Measurements from ENCODE around the gene TRIM49C.
"Not testable (repeated sequence)": the region's sequence is repeated elsewhere in the genome, so short reads cannot be mapped to it uniquely, and the experiment has no call there.

Gene TRIM49C

DNA sequence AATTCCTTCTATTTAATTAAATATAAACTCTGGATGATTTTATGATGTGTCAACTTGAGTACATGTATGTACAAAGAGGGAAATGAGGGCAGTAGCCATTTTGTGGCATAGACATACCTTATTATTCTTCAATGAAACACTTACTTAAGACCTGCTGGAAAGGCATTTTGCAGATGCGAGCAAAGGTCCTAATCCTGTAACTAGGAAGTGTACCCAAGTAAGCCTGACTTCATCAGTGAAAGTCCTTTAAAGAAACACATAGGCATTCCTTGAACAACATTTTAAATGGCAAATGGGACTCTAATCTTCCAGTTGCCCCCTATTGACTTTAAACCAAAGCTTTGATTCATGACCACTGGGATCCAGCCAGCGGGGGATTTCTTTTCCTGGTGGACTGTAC, at the start of gene TRIM49C:
TSS of gene TRIM49C (plus strand) at position 301 of the 400 bp plus-strand sequence. CDS start 4,106 bp downstream, outside the sequence.
- not testable (repeated sequence) for DNase-seq (ENCODE audit: low read depth)

DNA sequence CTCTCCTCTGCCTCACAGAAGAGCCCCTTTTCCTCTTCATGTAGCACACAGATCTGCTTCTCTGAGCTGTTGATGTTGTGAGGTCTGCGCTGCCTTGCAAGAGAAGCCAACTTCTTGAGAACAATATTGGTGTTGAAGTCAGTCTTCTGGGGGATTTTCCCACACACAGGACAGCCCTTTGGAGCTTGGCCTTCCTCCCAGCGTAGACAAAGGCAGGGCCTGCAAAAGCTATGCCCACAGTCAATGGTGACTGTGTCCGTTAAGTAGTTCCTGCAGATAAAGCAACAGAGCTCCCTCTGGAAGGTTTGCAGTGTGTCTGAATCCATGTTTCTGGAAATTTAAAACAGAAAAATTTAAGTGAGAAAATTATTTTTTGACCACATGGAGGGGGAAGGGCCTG, 6.7 kb upstream of the TRIM49C start:
- DNase-seq (ENCODE audit: low read depth), result not testable (repeated sequence)

DNA sequence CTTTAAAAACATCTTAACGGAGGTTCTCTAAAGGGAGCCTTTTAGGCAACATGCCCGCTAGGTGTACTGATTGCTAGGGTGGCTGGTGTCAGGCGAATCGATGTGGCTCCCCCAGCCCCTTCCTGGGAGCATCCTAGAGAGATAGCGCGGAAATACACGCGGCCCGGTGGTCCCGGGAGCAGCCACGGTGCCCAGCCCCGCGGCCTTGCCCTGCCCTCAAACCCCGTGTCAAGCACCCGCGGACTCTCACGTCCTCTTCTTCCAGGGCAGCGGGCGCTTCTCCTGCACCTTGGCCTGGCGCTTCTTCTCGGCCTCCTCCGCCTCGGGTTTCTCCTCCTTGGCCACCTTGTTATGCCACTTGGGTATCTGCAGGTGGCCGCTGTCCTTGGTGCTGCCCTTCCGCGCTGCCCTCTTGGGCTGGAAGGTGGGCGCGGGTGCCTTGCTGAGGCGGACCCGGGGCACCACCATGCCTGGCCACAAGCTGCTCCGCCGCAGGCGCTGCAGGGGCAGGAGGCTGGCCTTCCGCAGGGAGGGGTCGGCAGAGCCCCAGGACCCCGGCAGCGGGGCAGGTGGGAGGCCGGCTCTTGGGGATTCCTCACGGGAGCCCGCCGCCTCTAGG, 20.8 kb downstream of the TRIM49C start:
- not testable (repeated sequence) for DNase-seq (ENCODE audit: low read depth)

DNA sequence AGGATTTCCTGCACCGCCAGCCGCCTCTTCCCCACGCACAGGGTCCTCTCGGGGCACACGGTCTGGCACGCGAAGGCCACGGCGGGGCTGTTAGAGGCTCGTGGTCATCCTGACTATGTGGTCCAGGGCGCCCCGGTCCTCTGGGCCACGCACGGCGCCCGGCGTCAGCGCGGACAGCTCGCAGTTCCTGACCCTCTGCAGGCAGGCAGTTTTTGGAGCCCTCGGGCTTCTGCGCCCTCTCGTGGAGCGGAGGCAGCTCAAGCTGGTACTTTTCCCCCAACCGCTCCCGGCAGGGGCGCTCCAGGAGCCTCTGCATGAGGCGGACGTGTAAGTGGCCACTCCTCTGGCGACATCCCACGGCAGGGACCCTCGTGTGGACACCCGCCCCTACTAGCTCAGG, 21.4 kb downstream of the TRIM49C start:
- DNase-seq (ENCODE audit: low read depth), result not testable (repeated sequence)

DNA sequence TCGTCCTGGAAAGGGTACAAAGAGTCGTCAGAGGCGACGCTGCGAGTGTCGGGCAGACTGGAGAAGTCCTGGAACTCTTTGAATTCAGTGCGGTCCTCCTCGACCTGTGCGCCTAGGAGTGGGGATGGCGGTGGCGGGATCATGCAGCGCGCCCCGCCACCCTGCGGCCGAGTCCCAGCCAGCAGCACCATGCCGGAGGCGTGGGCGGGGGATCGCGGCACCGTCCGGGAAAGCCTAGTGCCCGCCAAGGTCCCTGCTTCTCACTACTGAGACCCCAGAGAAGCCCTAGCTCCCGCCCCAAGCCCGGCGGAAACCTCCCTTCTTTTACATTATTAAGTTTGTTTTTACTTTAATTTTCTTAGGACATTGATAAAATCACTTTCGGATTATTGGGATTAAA, 22.6 kb downstream of the TRIM49C start:
- DNase-seq (ENCODE audit: low read depth), result not testable (repeated sequence)

GRCh38 chr11:90085650-90086049, 54.7 kb downstream of the TRIM49C start, which contains the start of gene UBTFL1:
TSS of gene UBTFL1 (plus strand) at chr11:90085950. CDS start at chr11:90085950, 0 bp downstream.
- not testable (repeated sequence) for DNase-seq (ENCODE audit: low read depth)

- not testable (repeated sequence) for DNase-seq (ENCODE audit: low read depth)
Measured at GRCh38 chr11:90088731-90089130, 57.8 kb downstream of the TRIM49C start.
